DOHH2 (cell line): ENCODE data around the gene NKAP.

ENCODE experiments used
- H3F3A ChIP-seq: fragments of 200-600 bp; sonication (generic), shearing (Covaris generic); 2 replicates; pipeline ENCODE4 v1.6.0; 2016; ENCODE audit warnings: antibody characterized with exemption, mild to moderate bottlenecking; ENCODE audit not compliant: control insufficient read depth, insufficient read depth
- H3K27ac ChIP-seq: fragments of 200-600 bp; sonication (generic); 2 replicates; pipeline ENCODE4 v1.5.1; 2014; ENCODE audit warnings: low read depth, mild to moderate bottlenecking, low read length, moderate library complexity
- H3K27me3 ChIP-seq: fragments of 200-600 bp; sonication (generic); 2 replicates; pipeline ENCODE4 v1.6.1; 2014; ENCODE audit warnings: mild to moderate bottlenecking, low read length, mixed read lengths; ENCODE audit not compliant: control insufficient read depth
- H3K36me3 ChIP-seq: fragments of 200-600 bp; sonication (generic); 2 replicates; pipeline ENCODE4 v1.6.1; 2014; ENCODE audit warnings: mild to moderate bottlenecking, low read length, moderate library complexity, mixed read lengths; ENCODE audit not compliant: control insufficient read depth
- H3K4me1 ChIP-seq: fragments of 200-600 bp; sonication (generic); 2 replicates; pipeline ENCODE4 v1.6.1; 2014; ENCODE audit warnings: mild to moderate bottlenecking, low read length, mixed read lengths; ENCODE audit not compliant: control insufficient read depth
- H3K4me2 ChIP-seq: fragments of 200-600 bp; sonication (generic); 2 replicates; pipeline ENCODE4 v1.6.0; 2014; ENCODE audit warnings: mild to moderate bottlenecking, low read length, moderate library complexity
- H3K4me3 ChIP-seq: fragments of 200-600 bp; sonication (generic); 2 replicates; pipeline ENCODE4 v1.5.1; 2014; ENCODE audit warnings: mild to moderate bottlenecking, low read length, mixed read lengths
- H3K79me2 ChIP-seq: fragments of 200-600 bp; sonication (generic); 2 replicates; pipeline ENCODE4 v1.6.1; 2014; ENCODE audit warnings: mild to moderate bottlenecking, low read length, mixed read lengths; ENCODE audit not compliant: control insufficient read depth
- H3K9me2 ChIP-seq: fragments of 200-600 bp; sonication (generic); replicated peaks from 2 replicates; pipeline ENCODE4 v1.6.1; 2014; ENCODE audit warnings: mild to moderate bottlenecking, low read length, mixed read lengths; ENCODE audit not compliant: control insufficient read depth
- H3K9me3 ChIP-seq: fragments of 200-600 bp; sonication (generic); 2 replicates; pipeline ENCODE4 v1.6.1; 2014; ENCODE audit warnings: antibody characterized with exemption, low read length, mixed read lengths; ENCODE audit not compliant: control insufficient read depth, insufficient read depth
- H4K20me1 ChIP-seq: fragments of 200-600 bp; sonication (generic); 2 replicates; pipeline ENCODE4 v1.6.0; 2014; ENCODE audit warnings: low read depth, mild to moderate bottlenecking, antibody characterized with exemption, low read length, moderate library complexity; ENCODE audit not compliant: control insufficient read depth, insufficient read depth
- EZH2phosphoT487 ChIP-seq: fragments of 200-600 bp; sonication (generic); IDR thresholded peaks from 2 replicates; pipeline ENCODE4 v1.6.1; 2017; ENCODE audit warnings: borderline replicate concordance, mild to moderate bottlenecking, antibody characterized with exemption, low read length, moderate library complexity, mixed read lengths
- TF ChIP-seq, protein P1 (sequence below): fragments of 200-600 bp; sonication (generic); IDR thresholded peaks from one replicate; pipeline ENCODE4 v1.5.1; 2014; ENCODE audit warnings: antibody characterized with exemption, mild to moderate bottlenecking, low read depth, low read length; ENCODE audit not compliant: poor library complexity, severe bottlenecking

The NKAP gene

DNA sequence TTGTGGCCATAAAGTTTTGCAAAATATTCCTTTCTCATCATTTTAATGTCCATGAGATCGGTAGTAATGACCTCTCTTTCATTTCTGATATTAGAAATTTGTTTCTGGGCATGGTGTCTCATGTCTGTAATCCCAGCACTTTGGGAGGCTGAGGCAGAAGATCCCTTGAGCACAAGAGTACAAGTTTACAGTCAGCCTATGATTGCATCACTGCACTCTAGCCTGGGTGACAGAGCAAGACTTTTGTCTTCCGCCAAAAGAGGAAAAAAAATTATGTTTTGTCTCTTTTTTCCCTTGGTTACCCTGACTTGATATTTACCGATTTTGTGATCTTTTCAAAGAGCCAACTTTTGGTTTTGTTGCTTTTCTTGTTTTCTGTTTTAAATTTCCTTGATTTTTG, 10.8 kb upstream of the NKAP start:
- H3K79me2 ChIP-seq = no peaks in the 10 kb centered on the region
- no peaks in the 10 kb centered on the region for H3K27me3 ChIP-seq
- H3K27ac ChIP-seq = no peak overlapping the region
- H3K4me1 ChIP-seq = no peaks in the 10 kb centered on the region
- no peaks in the 10 kb centered on the region for H3F3A ChIP-seq
- H3K9me2 ChIP-seq = no peaks in the 10 kb centered on the region
- H3K9me3 ChIP-seq = no peaks in the 10 kb centered on the region
- H4K20me1 ChIP-seq = no peaks in the 10 kb centered on the region
- TF ChIP-seq, protein P1, sequence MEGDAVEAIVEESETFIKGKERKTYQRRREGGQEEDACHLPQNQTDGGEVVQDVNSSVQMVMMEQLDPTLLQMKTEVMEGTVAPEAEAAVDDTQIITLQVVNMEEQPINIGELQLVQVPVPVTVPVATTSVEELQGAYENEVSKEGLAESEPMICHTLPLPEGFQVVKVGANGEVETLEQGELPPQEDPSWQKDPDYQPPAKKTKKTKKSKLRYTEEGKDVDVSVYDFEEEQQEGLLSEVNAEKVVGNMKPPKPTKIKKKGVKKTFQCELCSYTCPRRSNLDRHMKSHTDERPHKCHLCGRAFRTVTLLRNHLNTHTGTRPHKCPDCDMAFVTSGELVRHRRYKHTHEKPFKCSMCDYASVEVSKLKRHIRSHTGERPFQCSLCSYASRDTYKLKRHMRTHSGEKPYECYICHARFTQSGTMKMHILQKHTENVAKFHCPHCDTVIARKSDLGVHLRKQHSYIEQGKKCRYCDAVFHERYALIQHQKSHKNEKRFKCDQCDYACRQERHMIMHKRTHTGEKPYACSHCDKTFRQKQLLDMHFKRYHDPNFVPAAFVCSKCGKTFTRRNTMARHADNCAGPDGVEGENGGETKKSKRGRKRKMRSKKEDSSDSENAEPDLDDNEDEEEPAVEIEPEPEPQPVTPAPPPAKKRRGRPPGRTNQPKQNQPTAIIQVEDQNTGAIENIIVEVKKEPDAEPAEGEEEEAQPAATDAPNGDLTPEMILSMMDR = no peak
- no peak for TF ChIP-seq EZH2phosphoT487
- H3K36me3 ChIP-seq = no peaks in the 10 kb centered on the region
- no peak overlapping the region for H3K4me3 ChIP-seq
- no peak overlapping the region for H3K4me2 ChIP-seq

DNA sequence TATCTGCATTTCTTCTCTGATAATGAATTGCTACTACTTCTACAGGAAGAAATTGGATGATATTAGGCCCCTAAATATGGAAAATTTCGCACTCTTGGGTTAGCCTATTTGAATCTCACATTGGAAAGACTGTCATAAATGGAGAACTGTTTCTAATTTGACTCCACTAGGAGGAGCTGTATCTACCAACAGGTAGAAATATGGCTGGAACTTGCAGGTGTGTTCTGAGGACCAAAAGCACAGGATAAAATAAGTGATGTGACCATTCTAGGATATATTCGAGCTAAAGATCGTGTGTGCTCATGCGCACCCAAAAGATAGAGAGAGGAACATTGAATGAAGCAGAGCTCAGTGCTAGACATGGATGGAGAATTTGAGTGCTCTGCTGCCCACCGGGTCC, 4.8 kb upstream of the NKAP start:
- no peak overlapping the region for H3K27ac ChIP-seq
- no peaks in the 10 kb centered on the region for H3K36me3 ChIP-seq
- peaks cover 4% of the 10 kb centered on the region; the same call in 1 of the 2 replicates for H3K4me1 ChIP-seq
- H3K79me2 ChIP-seq = peaks cover under 1% of the 10 kb centered on the region; the same call in 1 of the 2 replicates
- H4K20me1 ChIP-seq = no peaks in the 10 kb centered on the region
- H3K4me2 ChIP-seq = no peak overlapping the region
- no peak overlapping the region for H3K4me3 ChIP-seq
- TF ChIP-seq EZH2phosphoT487 = no peak
- TF ChIP-seq, protein P1 = peak; percentile 34
- no peaks in the 10 kb centered on the region for H3K27me3 ChIP-seq
- H3F3A ChIP-seq = no peaks in the 10 kb centered on the region
- H3K9me3 ChIP-seq = no peaks in the 10 kb centered on the region
- H3K9me2 ChIP-seq = no peaks in the 10 kb centered on the region

DNA sequence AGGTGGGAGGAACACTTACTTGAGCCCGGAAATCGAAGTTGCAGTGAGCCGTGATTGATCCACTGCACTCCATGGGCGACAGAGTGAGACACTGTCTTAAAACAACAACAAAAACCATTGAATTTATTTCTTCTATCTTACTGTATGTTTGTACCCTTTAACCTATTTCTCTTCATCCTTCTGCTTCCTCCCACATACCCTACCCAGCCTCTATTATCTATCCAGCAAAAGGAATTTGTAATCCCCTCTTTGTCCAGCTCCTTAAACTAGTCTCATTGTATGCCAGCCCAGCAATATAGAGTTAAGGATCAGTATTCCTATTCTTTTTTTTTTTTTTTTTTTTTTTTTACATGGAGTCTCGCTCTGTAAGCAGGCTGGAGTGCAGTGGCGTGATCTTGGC, 1.9 kb upstream of the NKAP start:
- H3K4me2 ChIP-seq = no peak overlapping the region

More for the DNA sequence above, 1.9 kb upstream of the NKAP start:
- TF ChIP-seq, protein P1 = no peak
- TF ChIP-seq EZH2phosphoT487 = no peak
- Histone ChIP-seq H3K36me3 (no peaks in the 10 kb centered on the region), H3K27ac (no peak overlapping the region), H3F3A (no peaks in the 10 kb centered on the region), H3K9me2 (no peaks in the 10 kb centered on the region), H3K9me3 (no peaks in the 10 kb centered on the region), H3K4me3 (no peak overlapping the region), H3K4me1 (peaks cover 14% of the 10 kb centered on the region), H4K20me1 (no peaks in the 10 kb centered on the region), H3K27me3 (no peaks in the 10 kb centered on the region), H3K79me2 (peaks cover 24% of the 10 kb centered on the region)
